HL-60 (cell line): ENCODE measurements around the gene FGF16.

Experiments
- GABPA ChIP-seq: IDR thresholded peaks from 2 replicates; pipeline ENCODE4 v1.6.1; 2012; ENCODE audit warnings: low read depth
- POLR2AphosphoS5 ChIP-seq: IDR thresholded peaks from 2 replicates; pipeline ENCODE4 v1.6.1; 2012; ENCODE audit warnings: low read depth
- TF ChIP-seq, protein P1 (sequence below): IDR thresholded peaks from one replicate; pipeline ENCODE4 v1.5.1; 2011; ENCODE audit warnings: low read length, control low read depth, inconsistent platforms; ENCODE audit not compliant: insufficient read depth
- TF ChIP-seq, protein P2 (sequence below): IDR thresholded peaks from 2 replicates; pipeline ENCODE4 v1.6.1; 2012; ENCODE audit warnings: low read depth; ENCODE audit not compliant: insufficient replicate concordance

DNA sequence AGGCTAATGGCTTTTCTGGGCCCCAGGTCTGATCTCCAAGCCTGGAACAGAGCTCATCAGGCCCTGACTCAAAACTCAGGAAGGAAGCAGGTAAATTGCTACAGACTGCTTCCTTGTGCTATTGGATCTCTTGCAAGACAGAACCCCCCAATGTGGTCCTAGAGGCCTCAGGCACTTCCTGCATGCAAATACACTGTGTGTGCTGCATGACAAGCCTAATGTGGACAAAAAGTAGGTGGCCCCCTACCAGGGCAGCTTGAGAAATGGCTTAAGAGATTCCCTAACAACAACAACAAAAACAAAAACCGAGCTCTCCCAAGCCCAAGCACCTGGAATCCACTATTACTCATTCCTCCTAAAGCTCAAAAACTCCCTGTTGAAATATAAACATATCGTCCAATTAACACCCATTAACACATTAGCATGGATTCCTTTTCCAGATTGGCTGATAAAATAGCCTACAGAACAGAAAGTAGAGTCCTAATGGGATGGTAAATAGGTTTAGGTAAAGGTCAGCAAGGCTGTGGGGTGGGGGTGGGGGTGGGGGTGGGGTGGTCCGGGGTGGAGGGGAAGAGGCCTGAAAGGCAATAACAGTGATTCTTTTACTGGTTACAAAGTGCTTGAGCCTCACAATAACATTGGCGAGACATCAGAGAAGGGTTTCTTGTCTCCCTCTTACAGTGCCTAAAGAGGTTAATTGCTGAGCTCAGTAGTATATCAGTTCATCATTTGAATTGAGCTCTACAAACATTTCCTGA is 24.1 kb upstream of the FGF16 start:
- TF ChIP-seq, protein P1, sequence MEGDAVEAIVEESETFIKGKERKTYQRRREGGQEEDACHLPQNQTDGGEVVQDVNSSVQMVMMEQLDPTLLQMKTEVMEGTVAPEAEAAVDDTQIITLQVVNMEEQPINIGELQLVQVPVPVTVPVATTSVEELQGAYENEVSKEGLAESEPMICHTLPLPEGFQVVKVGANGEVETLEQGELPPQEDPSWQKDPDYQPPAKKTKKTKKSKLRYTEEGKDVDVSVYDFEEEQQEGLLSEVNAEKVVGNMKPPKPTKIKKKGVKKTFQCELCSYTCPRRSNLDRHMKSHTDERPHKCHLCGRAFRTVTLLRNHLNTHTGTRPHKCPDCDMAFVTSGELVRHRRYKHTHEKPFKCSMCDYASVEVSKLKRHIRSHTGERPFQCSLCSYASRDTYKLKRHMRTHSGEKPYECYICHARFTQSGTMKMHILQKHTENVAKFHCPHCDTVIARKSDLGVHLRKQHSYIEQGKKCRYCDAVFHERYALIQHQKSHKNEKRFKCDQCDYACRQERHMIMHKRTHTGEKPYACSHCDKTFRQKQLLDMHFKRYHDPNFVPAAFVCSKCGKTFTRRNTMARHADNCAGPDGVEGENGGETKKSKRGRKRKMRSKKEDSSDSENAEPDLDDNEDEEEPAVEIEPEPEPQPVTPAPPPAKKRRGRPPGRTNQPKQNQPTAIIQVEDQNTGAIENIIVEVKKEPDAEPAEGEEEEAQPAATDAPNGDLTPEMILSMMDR = no peak
- TF ChIP-seq POLR2AphosphoS5 (no peak), GABPA (no peak)
- TF ChIP-seq, protein P2, sequence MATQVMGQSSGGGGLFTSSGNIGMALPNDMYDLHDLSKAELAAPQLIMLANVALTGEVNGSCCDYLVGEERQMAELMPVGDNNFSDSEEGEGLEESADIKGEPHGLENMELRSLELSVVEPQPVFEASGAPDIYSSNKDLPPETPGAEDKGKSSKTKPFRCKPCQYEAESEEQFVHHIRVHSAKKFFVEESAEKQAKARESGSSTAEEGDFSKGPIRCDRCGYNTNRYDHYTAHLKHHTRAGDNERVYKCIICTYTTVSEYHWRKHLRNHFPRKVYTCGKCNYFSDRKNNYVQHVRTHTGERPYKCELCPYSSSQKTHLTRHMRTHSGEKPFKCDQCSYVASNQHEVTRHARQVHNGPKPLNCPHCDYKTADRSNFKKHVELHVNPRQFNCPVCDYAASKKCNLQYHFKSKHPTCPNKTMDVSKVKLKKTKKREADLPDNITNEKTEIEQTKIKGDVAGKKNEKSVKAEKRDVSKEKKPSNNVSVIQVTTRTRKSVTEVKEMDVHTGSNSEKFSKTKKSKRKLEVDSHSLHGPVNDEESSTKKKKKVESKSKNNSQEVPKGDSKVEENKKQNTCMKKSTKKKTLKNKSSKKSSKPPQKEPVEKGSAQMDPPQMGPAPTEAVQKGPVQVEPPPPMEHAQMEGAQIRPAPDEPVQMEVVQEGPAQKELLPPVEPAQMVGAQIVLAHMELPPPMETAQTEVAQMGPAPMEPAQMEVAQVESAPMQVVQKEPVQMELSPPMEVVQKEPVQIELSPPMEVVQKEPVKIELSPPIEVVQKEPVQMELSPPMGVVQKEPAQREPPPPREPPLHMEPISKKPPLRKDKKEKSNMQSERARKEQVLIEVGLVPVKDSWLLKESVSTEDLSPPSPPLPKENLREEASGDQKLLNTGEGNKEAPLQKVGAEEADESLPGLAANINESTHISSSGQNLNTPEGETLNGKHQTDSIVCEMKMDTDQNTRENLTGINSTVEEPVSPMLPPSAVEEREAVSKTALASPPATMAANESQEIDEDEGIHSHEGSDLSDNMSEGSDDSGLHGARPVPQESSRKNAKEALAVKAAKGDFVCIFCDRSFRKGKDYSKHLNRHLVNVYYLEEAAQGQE = no peak
